SK-N-SH (cell line): ENCODE data around the gene TTLL12. TPM values are rescaled to one million over a fixed set of nuclear protein-coding genes. Genes with fewer than 3 reads are reported as not detected.

Source experiments
- CTCF ChIA-PET: fragments of 300-600, 350-600 bp; formaldehyde crosslinking; extraction: SDS; loops from one replicate; lab custom pipeline; 2021; lab: Yijun Ruan, JAX
- POLR2A ChIA-PET: fragments of 350-600 bp; sonication (Branson Sonifier 250); formaldehyde crosslinking; extraction: SDS; loops from one replicate; lab custom pipeline; 2020; ENCODE audit warnings: antibody characterized with exemption, inconsistent platforms; lab: Yijun Ruan, JAX
- DNase-seq: peaks from one replicate; pipeline ENCODE4 v3.0.0; 2012
- H2AFZ ChIP-seq: fragments of 200-600 bp; sonication (generic); 2 replicates; pipeline ENCODE4 v1.8.1; 2016; ENCODE audit warnings: antibody characterized with exemption, mild to moderate bottlenecking, low read depth
- H3F3A ChIP-seq: fragments of 200-600 bp; sonication (generic); replicated peaks from 2 replicates; pipeline ENCODE3; 2016; ENCODE audit warnings: antibody characterized with exemption, mild to moderate bottlenecking; ENCODE audit not compliant: insufficient read depth
- H3K27ac ChIP-seq, 2 experiments: fragments of 200-500 bp in 1 of 2; fragments of 200-600 bp in 1 of 2; sonication (Bioruptor generic) in 1 of 2; sonication (generic), shearing (Covaris generic) in 1 of 2; 2 replicates each; pipeline versions ENCODE4 v1.5.1 to v1.6.1; 2014 to 2016; ENCODE audit warnings: low read depth in 2 of 2, inconsistent platforms in 1 of 2, low read length in 1 of 2, mild to moderate bottlenecking in 1 of 2, mixed read lengths in 1 of 2
- H3K27me3 ChIP-seq: fragments of 200-600 bp; sonication (generic), shearing (Covaris generic); 2 replicates; pipeline ENCODE4 v1.6.1; 2016; ENCODE audit warnings: mixed run types; ENCODE audit not compliant: insufficient read depth
- H3K36me3 ChIP-seq, 2 experiments: fragments of 200-500 bp in 1 of 2; fragments of 200-600 bp in 1 of 2; sonication (Bioruptor generic) in 1 of 2; sonication (generic) in 1 of 2; replicated peaks in 1 of 2; 2 replicates each; pipeline versions ENCODE3 to v1.5.1; 2014 to 2016; ENCODE audit warnings: low read length in 1 of 2, mild to moderate bottlenecking in 1 of 2; ENCODE audit not compliant: insufficient read depth in 2 of 2, control insufficient read depth in 1 of 2
- H3K4me1 ChIP-seq, 2 experiments: fragments of 200-500 bp in 1 of 2; fragments of 200-600 bp in 1 of 2; sonication (Bioruptor generic) in 1 of 2; sonication (generic), shearing (Covaris generic) in 1 of 2; 2 replicates each; pipeline versions ENCODE4 v1.5.1 to v1.6.1; 2014 to 2016; ENCODE audit warnings: low read depth in 1 of 2, low read length in 1 of 2, mixed run types in 1 of 2; ENCODE audit not compliant: insufficient read depth in 2 of 2, control insufficient read depth in 1 of 2
- H3K4me2 ChIP-seq: fragments of 200-600 bp; sonication (generic), shearing (Covaris generic); 2 replicates; pipeline ENCODE4 v1.6.1; 2017; ENCODE audit warnings: mixed run types
- H3K4me3 ChIP-seq, 2 experiments: fragments of 200-500 bp in 1 of 2; fragments of 200-600 bp in 1 of 2; sonication (Bioruptor generic) in 1 of 2; sonication (generic), shearing (Covaris generic) in 1 of 2; 2 replicates each; pipeline versions ENCODE4 v1.5.1 to v1.8.1; 2014 to 2016; ENCODE audit warnings: low read depth in 2 of 2, inconsistent platforms in 1 of 2, low read length in 1 of 2, mild to moderate bottlenecking in 1 of 2, mixed read lengths in 1 of 2, moderate library complexity in 1 of 2
- H3K79me2 ChIP-seq: fragments of 200-600 bp; sonication (generic); 2 replicates; pipeline ENCODE4 v1.8.1; 2017; ENCODE audit warnings: mild to moderate bottlenecking; ENCODE audit not compliant: insufficient read depth
- H3K9ac ChIP-seq: fragments of 200-600 bp; sonication (generic); 2 replicates; pipeline ENCODE4 v1.6.1; 2017; ENCODE audit warnings: mixed run types
- H3K9me2 ChIP-seq: fragments of 200-600 bp; sonication (generic); 2 replicates; pipeline ENCODE4 v1.6.1; 2017; ENCODE audit warnings: mixed run types
- H3K9me3 ChIP-seq: fragments of 200-600 bp; sonication (generic); 2 replicates; pipeline ENCODE4 v1.6.1; 2017; ENCODE audit warnings: mixed run types, mild to moderate bottlenecking, moderate library complexity
- H4K20me1 ChIP-seq: fragments of 200-600 bp; sonication (generic); 2 replicates; pipeline ENCODE4 v1.6.1; 2017; ENCODE audit warnings: mild to moderate bottlenecking, mixed run types; ENCODE audit not compliant: insufficient read depth
- ELF1 ChIP-seq: IDR thresholded peaks from 2 replicates; pipeline ENCODE4 v1.4.0; 2012
- EP300 ChIP-seq, 2 experiments: IDR thresholded peaks; 2 replicates each; pipeline versions ENCODE4 v1.4.0 to v1.6.1; 2012; ENCODE audit warnings: borderline replicate concordance in 1 of 2, low read depth in 1 of 2, low read length in 1 of 2
- EZH2phosphoT487 ChIP-seq: fragments of 200-600 bp; sonication (generic); IDR thresholded peaks from 2 replicates; pipeline ENCODE4 v1.6.1; 2017; ENCODE audit warnings: low read depth, mixed run types, mild to moderate bottlenecking, antibody characterized with exemption, moderate library complexity, borderline replicate concordance
- GABPA ChIP-seq: IDR thresholded peaks from 2 replicates; pipeline ENCODE4 v1.4.0; 2012; ENCODE audit warnings: low read depth, mild to moderate bottlenecking
- NFIC ChIP-seq: IDR thresholded peaks from 2 replicates; pipeline ENCODE4 v1.4.0; 2012; ENCODE audit warnings: borderline replicate concordance
- NRF1 ChIP-seq: IDR thresholded peaks from 2 replicates; pipeline ENCODE4 v1.6.1; 2012; ENCODE audit warnings: low read depth, mild to moderate bottlenecking, low read length
- POLR2AphosphoS5 ChIP-seq: IDR thresholded peaks from 2 replicates; pipeline ENCODE4 v1.6.1; 2012; ENCODE audit warnings: low read depth, low read length
- SIN3A ChIP-seq: IDR thresholded peaks from 2 replicates; pipeline ENCODE4 v1.6.1; 2012; ENCODE audit warnings: low read depth, mild to moderate bottlenecking, low read length, moderate library complexity, borderline replicate concordance
- TEAD4 ChIP-seq: IDR thresholded peaks from 2 replicates; pipeline ENCODE4 v1.4.0; 2012; ENCODE audit warnings: mild to moderate bottlenecking, borderline replicate concordance; ENCODE audit not compliant: insufficient read depth
- WGBS: methylation state at CpG from one replicate; pipeline ENCODE4 v1.1.6; 2017; ENCODE audit warnings: low lambda C conversion rate; 5-methylcytosine and 5-hydroxymethylcytosine counted together
- polyA plus RNA-seq, 3 experiments: library from polyadenylated mRNA; depleted of rRNA; stranded (reverse); fragments of >200 nt; gene quantifications; 2 replicates each; pipeline ENCODE4 v1.2.3, GENCODE V29; 2012
- TF ChIP-seq, protein P1 (sequence below): fragments of 200-600 bp; sonication (generic); IDR thresholded peaks from 2 replicates; pipeline ENCODE4 v1.6.1; 2017; ENCODE audit warnings: antibody characterized with exemption, mild to moderate bottlenecking, moderate library complexity
- TF ChIP-seq, protein P2 (sequence below): IDR thresholded peaks from 2 replicates; pipeline ENCODE4 v1.6.1; 2012; ENCODE audit warnings: mild to moderate bottlenecking, low read depth, low read length, moderate library complexity

Gene TTLL12
- polyA plus RNA-seq, 1 of the 3 experiments (the other 2 are of a cell fraction) = 11.5 TPM

DNA sequence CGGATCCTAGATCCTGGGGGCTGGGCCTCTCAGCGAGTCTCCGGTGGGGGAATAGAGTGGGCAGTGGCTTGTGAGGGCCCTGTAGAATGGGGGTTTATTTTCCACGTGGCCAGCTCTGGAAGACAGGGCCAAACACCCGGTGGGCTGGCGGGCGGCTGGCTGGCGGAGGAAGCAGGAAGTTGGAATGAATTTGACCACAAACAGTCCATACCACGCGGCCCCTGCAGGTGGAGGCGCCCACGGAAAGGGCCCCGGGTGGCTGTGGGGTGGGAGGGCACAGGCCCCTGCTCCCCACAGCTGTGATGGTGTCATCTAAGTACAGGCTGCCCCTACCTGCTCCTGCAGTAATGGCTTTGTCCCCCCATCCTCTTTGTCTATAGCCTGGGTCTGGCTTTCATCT, 58.8 kb downstream of the TTLL12 start (continued):
- TF ChIP-seq GABPA (no peak), TEAD4 (no peak), ELF1 (no peak)
- TF ChIP-seq, all 33 proteins: peak for 0

DNA sequence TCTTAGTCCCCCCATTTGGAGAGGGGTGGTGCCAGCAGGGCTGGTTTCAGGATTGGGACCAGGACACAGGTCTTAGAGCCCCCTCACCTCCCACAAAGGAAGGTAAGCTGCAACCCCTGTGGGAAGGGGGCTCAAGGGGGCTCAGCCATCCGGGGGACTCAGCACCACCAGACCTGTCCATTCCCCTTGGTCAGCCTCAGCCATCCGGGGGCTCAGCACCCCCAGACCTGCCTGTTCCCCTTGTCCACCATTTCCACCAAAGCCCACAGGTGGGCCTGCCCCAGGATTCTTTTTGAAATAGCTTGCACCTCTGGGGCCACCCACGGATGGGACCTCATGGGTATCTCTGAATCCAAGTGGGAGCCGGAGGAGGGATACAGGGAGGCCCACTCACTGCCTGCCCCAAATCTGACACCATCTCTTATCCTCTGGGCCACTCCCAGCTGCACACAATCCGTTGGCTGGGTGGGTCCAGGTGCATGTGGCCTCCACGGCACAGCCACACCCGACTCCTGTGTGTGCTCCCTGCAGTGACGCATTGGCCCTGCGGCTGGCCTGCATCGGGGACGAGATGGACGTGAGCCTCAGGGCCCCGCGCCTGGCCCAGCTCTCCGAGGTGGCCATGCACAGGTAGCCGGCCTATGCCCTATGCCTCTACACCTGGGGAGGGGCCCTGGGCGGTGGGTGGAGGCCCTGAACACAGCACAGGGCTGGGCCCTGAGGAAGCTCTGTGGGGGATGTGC, 59.6 kb downstream of the TTLL12 start:
- no peaks in the 10 kb centered on the region for H3K27me3 ChIP-seq
- H3F3A ChIP-seq = no peaks in the 10 kb centered on the region
- H3K36me3 ChIP-seq = no peaks in the 10 kb centered on the region
- CTCF ChIA-PET = interaction anchor here (1.6 kb wide), 1 partner anchor 11 kb away, joined by 4 read pairs; no protein-coding TSS in a partner anchor
- no peak overlapping the region for H3K27ac ChIP-seq
- TF ChIP-seq POLR2AphosphoS5 (no peak), EP300 (IDR thresholded peaks at IDR 0.05; ENCODE audit: borderline replicate concordance in 1 of 2, low read depth in 1 of 2, low read length in 1 of 2) (no peak), SIN3A (no peak), NFIC (no peak), NRF1 (no peak), EZH2phosphoT487 (no peak)
- TF ChIP-seq, protein P1, sequence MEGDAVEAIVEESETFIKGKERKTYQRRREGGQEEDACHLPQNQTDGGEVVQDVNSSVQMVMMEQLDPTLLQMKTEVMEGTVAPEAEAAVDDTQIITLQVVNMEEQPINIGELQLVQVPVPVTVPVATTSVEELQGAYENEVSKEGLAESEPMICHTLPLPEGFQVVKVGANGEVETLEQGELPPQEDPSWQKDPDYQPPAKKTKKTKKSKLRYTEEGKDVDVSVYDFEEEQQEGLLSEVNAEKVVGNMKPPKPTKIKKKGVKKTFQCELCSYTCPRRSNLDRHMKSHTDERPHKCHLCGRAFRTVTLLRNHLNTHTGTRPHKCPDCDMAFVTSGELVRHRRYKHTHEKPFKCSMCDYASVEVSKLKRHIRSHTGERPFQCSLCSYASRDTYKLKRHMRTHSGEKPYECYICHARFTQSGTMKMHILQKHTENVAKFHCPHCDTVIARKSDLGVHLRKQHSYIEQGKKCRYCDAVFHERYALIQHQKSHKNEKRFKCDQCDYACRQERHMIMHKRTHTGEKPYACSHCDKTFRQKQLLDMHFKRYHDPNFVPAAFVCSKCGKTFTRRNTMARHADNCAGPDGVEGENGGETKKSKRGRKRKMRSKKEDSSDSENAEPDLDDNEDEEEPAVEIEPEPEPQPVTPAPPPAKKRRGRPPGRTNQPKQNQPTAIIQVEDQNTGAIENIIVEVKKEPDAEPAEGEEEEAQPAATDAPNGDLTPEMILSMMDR = no peak
- TF ChIP-seq, protein P2, sequence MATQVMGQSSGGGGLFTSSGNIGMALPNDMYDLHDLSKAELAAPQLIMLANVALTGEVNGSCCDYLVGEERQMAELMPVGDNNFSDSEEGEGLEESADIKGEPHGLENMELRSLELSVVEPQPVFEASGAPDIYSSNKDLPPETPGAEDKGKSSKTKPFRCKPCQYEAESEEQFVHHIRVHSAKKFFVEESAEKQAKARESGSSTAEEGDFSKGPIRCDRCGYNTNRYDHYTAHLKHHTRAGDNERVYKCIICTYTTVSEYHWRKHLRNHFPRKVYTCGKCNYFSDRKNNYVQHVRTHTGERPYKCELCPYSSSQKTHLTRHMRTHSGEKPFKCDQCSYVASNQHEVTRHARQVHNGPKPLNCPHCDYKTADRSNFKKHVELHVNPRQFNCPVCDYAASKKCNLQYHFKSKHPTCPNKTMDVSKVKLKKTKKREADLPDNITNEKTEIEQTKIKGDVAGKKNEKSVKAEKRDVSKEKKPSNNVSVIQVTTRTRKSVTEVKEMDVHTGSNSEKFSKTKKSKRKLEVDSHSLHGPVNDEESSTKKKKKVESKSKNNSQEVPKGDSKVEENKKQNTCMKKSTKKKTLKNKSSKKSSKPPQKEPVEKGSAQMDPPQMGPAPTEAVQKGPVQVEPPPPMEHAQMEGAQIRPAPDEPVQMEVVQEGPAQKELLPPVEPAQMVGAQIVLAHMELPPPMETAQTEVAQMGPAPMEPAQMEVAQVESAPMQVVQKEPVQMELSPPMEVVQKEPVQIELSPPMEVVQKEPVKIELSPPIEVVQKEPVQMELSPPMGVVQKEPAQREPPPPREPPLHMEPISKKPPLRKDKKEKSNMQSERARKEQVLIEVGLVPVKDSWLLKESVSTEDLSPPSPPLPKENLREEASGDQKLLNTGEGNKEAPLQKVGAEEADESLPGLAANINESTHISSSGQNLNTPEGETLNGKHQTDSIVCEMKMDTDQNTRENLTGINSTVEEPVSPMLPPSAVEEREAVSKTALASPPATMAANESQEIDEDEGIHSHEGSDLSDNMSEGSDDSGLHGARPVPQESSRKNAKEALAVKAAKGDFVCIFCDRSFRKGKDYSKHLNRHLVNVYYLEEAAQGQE = no peak
- TF ChIP-seq, all 33 proteins: peak for 0
- Histone ChIP-seq H2AFZ (no peak overlapping the region), H4K20me1 (no peaks in the 10 kb centered on the region), H3K9me2 (no peaks in the 10 kb centered on the region), H3K4me2 (no peak overlapping the region), H3K4me1 (no peaks in the 10 kb centered on the region), H3K9me3 (no peaks in the 10 kb centered on the region), H3K79me2 (no peaks in the 10 kb centered on the region), H3K4me3 (no peak overlapping the region), H3K9ac (no peak overlapping the region)
- no peak for DNase-seq
- POLR2A ChIA-PET = no interaction called here
- WGBS = no CpG with 5 or more reads among the region's 17 CpGs
